ENCODE results near the gene RXRA.
A peak's percentile ranks its signal among the peaks of the same experiment; 100 is the strongest.

Gene RXRA

GRCh38 chr9:134384811-134385479, 58.7 kb downstream of the RXRA start:
- DNase-seq = no peak

GRCh38 chr9:134385915-134386314, 59.7 kb downstream of the RXRA start:
- DNase-seq = no peak

- no peak for DNase-seq
Measured at GRCh38 chr9:134386951-134387831, 60.9 kb downstream of the RXRA start.

GRCh38 chr9:134388289-134388808, 62.1 kb downstream of the RXRA start:
- no peak for DNase-seq

GRCh38 chr9:134388976-134389375, 62.7 kb downstream of the RXRA start:
- DNase-seq = no peak

GRCh38 chr9:134389642-134390041, 63.4 kb downstream of the RXRA start:
- DNase-seq = no peak

- peak; percentile 75 to 76 for DNase-seq
Measured at GRCh38 chr9:134390537-134390936, 64.3 kb downstream of the RXRA start.

- no peak for DNase-seq
Measured at GRCh38 chr9:134390947-134391318, 64.7 kb downstream of the RXRA start.

- DNase-seq = peak; percentile 70 to 83
Measured at GRCh38 chr9:134391319-134392231, 65.3 kb downstream of the RXRA start.

GRCh38 chr9:134392900-134393299, 66.6 kb downstream of the RXRA start:
- DNase-seq = no peak

- peak in 1 of 2 donors; percentile 24 for DNase-seq
Measured at GRCh38 chr9:134393582-134394280, 67.5 kb downstream of the RXRA start.

GRCh38 chr9:134395002-134395517, 68.8 kb downstream of the RXRA start:
- no peak for DNase-seq

- no peak for DNase-seq
Measured at GRCh38 chr9:134395737-134396257, 69.5 kb downstream of the RXRA start.

GRCh38 chr9:134396258-134396742, 70.0 kb downstream of the RXRA start:
- DNase-seq = peak; percentile 61

GRCh38 chr9:134396825-134397224, 70.6 kb downstream of the RXRA start:
- peak; percentile 44 to 61 for DNase-seq

GRCh38 chr9:134398756-134399155, 72.5 kb downstream of the RXRA start:
- DNase-seq = no peak

- peak; percentile 16 to 24 for DNase-seq
Measured at GRCh38 chr9:134399435-134400056, 73.3 kb downstream of the RXRA start.

GRCh38 chr9:134400283-134400682, 74.0 kb downstream of the RXRA start:
- DNase-seq = no peak

- DNase-seq = no peak
Measured at GRCh38 chr9:134401391-134401790, 75.1 kb downstream of the RXRA start.

GRCh38 chr9:134402182-134402581, 75.9 kb downstream of the RXRA start:
- DNase-seq = no peak

- no peak for DNase-seq
Measured at GRCh38 chr9:134403292-134403681, 77.0 kb downstream of the RXRA start.

Measured in CD4-positive, alpha-beta T cell treated with Interleukin-4 for 1 hour (primary cell).